Esophagus (tissue), 2 donors: ENCODE data around the gene RMDN2. TPM values are rescaled to one million over a fixed set of nuclear protein-coding genes. Genes with fewer than 3 reads are reported as not detected.
A peak's percentile ranks its signal among the peaks of the same experiment; 100 is the strongest.
"Not testable (repeated sequence)": the region's sequence is repeated elsewhere in the genome, so short reads cannot be mapped to it uniquely, and the experiment has no call there.

ENCODE experiments used
- H3K27ac ChIP-seq, 2 donors: one replicate each; pipeline ENCODE4 v1.5.1; 2013; ENCODE audit warnings: low read depth in 2 of 2, mild to moderate bottlenecking in 2 of 2, inconsistent platforms in 1 of 2, low read length in 1 of 2, moderate library complexity in 1 of 2
- H3K27me3 ChIP-seq, 2 donors: one replicate each; pipeline ENCODE4 v1.6.1; 2013; ENCODE audit warnings: low read length in 2 of 2, control low read depth in 1 of 2, mild to moderate bottlenecking in 1 of 2; ENCODE audit not compliant: insufficient read depth in 2 of 2, control insufficient read depth in 1 of 2
- H3K36me3 ChIP-seq, 2 donors: one replicate each; pipeline ENCODE4 v1.6.1; 2013; ENCODE audit warnings: low read length in 1 of 2; ENCODE audit not compliant: control insufficient read depth in 2 of 2, insufficient read depth in 2 of 2
- H3K4me1 ChIP-seq, 2 donors: one replicate each; pipeline ENCODE4 v1.6.1; 2013; ENCODE audit warnings: low read length in 1 of 2; ENCODE audit not compliant: control insufficient read depth in 2 of 2, insufficient read depth in 2 of 2
- H3K4me3 ChIP-seq, 2 donors: one replicate each; pipeline ENCODE4 v1.5.1; 2013; ENCODE audit warnings: low read length in 2 of 2, mild to moderate bottlenecking in 2 of 2, low read depth in 1 of 2, moderate library complexity in 1 of 2
- H3K9me3 ChIP-seq, 2 donors: one replicate each; pipeline ENCODE4 v1.6.1; 2013; ENCODE audit warnings: mild to moderate bottlenecking in 2 of 2, low read depth in 1 of 2, low read length in 1 of 2, moderate library complexity in 1 of 2; ENCODE audit not compliant: control insufficient read depth in 2 of 2, insufficient read depth in 1 of 2
- WGBS, 2 donors: extraction: QIAGEN DNeasy Blood & Tissue Kit; methylation state at CpG; one replicate each; pipeline ENCODE4 v1.1.7; 2013; 5-methylcytosine and 5-hydroxymethylcytosine counted together
- polyA plus RNA-seq, 2 donors: library from polyadenylated mRNA; stranded (reverse); fragments of 200-250 nt; gene quantifications; one replicate each; pipeline ENCODE4 v1.2.3, GENCODE V29; 2013
- donor health status: healthy with polysubstance abuse.
- donor health status: Bipolar disorder and iron deficiency.

The RMDN2 gene
- polyA plus RNA-seq, 2 donors, result 2.3 to 3.5 TPM

- H3K27ac ChIP-seq, result no peak overlapping the region
- H3K4me3 ChIP-seq, result no peak overlapping the region
- no peaks in the 10 kb centered on the region for H3K9me3 ChIP-seq
- no peaks in the 10 kb centered on the region for H3K4me1 ChIP-seq
- H3K27me3 ChIP-seq, result no peaks in the 10 kb centered on the region
- H3K36me3 ChIP-seq, result peaks cover 0 to 4% of the 10 kb centered on the region in 2 donors
- WGBS, 2 donors, result 93 to 98% methylated on average over 1 of the region's 1 CpG
Observed at GRCh38 chr2:37947306-37947705, 22.2 kb downstream of the RMDN2 start.

- WGBS, 2 donors, result 78% methylated on average over 7 of the region's 7 CpGs
- H3K4me1 ChIP-seq, H3K9me3 ChIP-seq, H3K4me3 ChIP-seq, H3K27ac ChIP-seq, H3K36me3 ChIP-seq, H3K27me3 ChIP-seq: not testable (repeated sequence)
Observed at GRCh38 chr2:37962018-37962739, 37.1 kb downstream of the RMDN2 start.

GRCh38 chr2:37962740-37963121, 37.6 kb downstream of the RMDN2 start:
- not testable (repeated sequence) for H3K27me3 ChIP-seq, H3K9me3 ChIP-seq, H3K4me1 ChIP-seq, H3K36me3 ChIP-seq, H3K27ac ChIP-seq, H3K4me3 ChIP-seq
- WGBS, 2 donors, result 85 to 91% methylated on average over 9 of the region's 9 CpGs

- H3K9me3 ChIP-seq, H3K4me3 ChIP-seq, H3K4me1 ChIP-seq, H3K36me3 ChIP-seq, H3K27ac ChIP-seq, H3K27me3 ChIP-seq: not testable (repeated sequence)
- 96 to 99% methylated on average over 18 to 33 of the region's 33 CpGs for WGBS, 2 donors
Observed at GRCh38 chr2:37963901-37964300, 38.8 kb downstream of the RMDN2 start.

GRCh38 chr2:37966326-37966725, 41.2 kb downstream of the RMDN2 start:
- WGBS, 2 donors, result 97% methylated on average over 3 of the region's 3 CpGs
- Histone ChIP-seq H3K4me3 (no peak overlapping the region), H3K36me3 (no peaks in the 10 kb centered on the region), H3K9me3 (no peaks in the 10 kb centered on the region), H3K27me3 (no peaks in the 10 kb centered on the region), H3K27ac (no peak overlapping the region), H3K4me1 (no peaks in the 10 kb centered on the region)

GRCh38 chr2:37969731-37970130, 44.6 kb downstream of the RMDN2 start:
- Histone ChIP-seq H3K9me3 (no peaks in the 10 kb centered on the region), H3K27ac (no peak overlapping the region), H3K4me3 (no peak overlapping the region), H3K4me1 (no peaks in the 10 kb centered on the region), H3K27me3 (no peaks in the 10 kb centered on the region), H3K36me3 (no peaks in the 10 kb centered on the region)

GRCh38 chr2:37971971-37972370, 46.9 kb downstream of the RMDN2 start:
- Histone ChIP-seq H3K36me3 (no peaks in the 10 kb centered on the region), H3K9me3 (no peaks in the 10 kb centered on the region), H3K27ac (no peak overlapping the region), H3K27me3 (no peaks in the 10 kb centered on the region), H3K4me3 (no peak overlapping the region), H3K4me1 (no peaks in the 10 kb centered on the region)
- WGBS, 2 donors, result 94 to 98% methylated on average over 1 of the region's 1 CpG

- Histone ChIP-seq H3K4me1 (no peaks in the 10 kb centered on the region), H3K27me3 (no peaks in the 10 kb centered on the region), H3K36me3 (no peaks in the 10 kb centered on the region), H3K27ac (no peak overlapping the region), H3K9me3 (no peaks in the 10 kb centered on the region), H3K4me3 (peak overlapping the region in 1 of 2 donors; percentile 19)
- WGBS, 2 donors, result 53 to 73% methylated on average over 15 of the region's 15 CpGs
Observed at GRCh38 chr2:37973615-37974353, 48.7 kb downstream of the RMDN2 start.

GRCh38 chr2:37975808-37976207, 50.7 kb downstream of the RMDN2 start:
- Histone ChIP-seq H3K27me3 (no peaks in the 10 kb centered on the region), H3K9me3 (no peaks in the 10 kb centered on the region), H3K4me3 (no peak overlapping the region), H3K27ac (no peak overlapping the region), H3K4me1 (no peaks in the 10 kb centered on the region), H3K36me3 (no peaks in the 10 kb centered on the region)
- 79 to 86% methylated on average over 2 of the region's 2 CpGs for WGBS, 2 donors

GRCh38 chr2:37976411-37976810, 51.3 kb downstream of the RMDN2 start:
- H3K9me3 ChIP-seq, result no peaks in the 10 kb centered on the region
- no peaks in the 10 kb centered on the region for H3K4me1 ChIP-seq
- H3K27ac ChIP-seq, result no peak overlapping the region
- H3K4me3 ChIP-seq, result no peak overlapping the region
- WGBS, 2 donors, result 76 to 90% methylated on average over 1 of the region's 1 CpG
- H3K36me3 ChIP-seq, result no peaks in the 10 kb centered on the region
- no peaks in the 10 kb centered on the region for H3K27me3 ChIP-seq
